Spinal cord (tissue), 10 donors: Measurements from ENCODE around the gene LRRC17. TPM values are rescaled to one million over a fixed set of nuclear protein-coding genes. Genes with fewer than 3 reads are reported as not detected.

Source experiments
- DNase-seq, 6 donors: peaks; one replicate each; pipeline versions ENCODE4 v3.0.0 to v3.0.0-alpha.2; 2013 to 2015; ENCODE audit warnings: low spot score in 6 of 6, low read depth in 4 of 6
- H3K27ac ChIP-seq: one replicate; pipeline ENCODE4 v1.5.1; 2013; ENCODE audit warnings: low read depth, low read length, control low read depth
- H3K27me3 ChIP-seq: one replicate; pipeline ENCODE4 v1.6.1; 2013; ENCODE audit warnings: low read length; ENCODE audit not compliant: control insufficient read depth, insufficient read depth
- H3K36me3 ChIP-seq: one replicate; pipeline ENCODE4 v1.6.1; 2013; ENCODE audit warnings: low read length; ENCODE audit not compliant: control insufficient read depth, insufficient read depth
- H3K4me1 ChIP-seq: one replicate; pipeline ENCODE4 v1.6.1; 2013; ENCODE audit warnings: low read length; ENCODE audit not compliant: control insufficient read depth, insufficient read depth
- H3K4me3 ChIP-seq: one replicate; pipeline ENCODE4 v1.5.1; 2013; ENCODE audit warnings: low read depth, low read length, control low read depth
- H3K9me3 ChIP-seq: one replicate; pipeline ENCODE4 v1.6.1; 2013; ENCODE audit warnings: low read length; ENCODE audit not compliant: control insufficient read depth, insufficient read depth
- WGBS: methylation state at CpG from one replicate; pipeline ENCODE4 v1.1.5; 2013; ENCODE audit warnings: missing lambda C conversion rate; ENCODE audit not compliant: insufficient coverage; 5-methylcytosine and 5-hydroxymethylcytosine counted together
- polyA plus RNA-seq, 2 donors: library from polyadenylated mRNA; unstranded; fragments of 120-200 nt; gene quantifications; one replicate each; pipeline ENCODE4 v1.2.1, GENCODE V29; 2013; ENCODE audit not compliant: insufficient read length in 2 of 2
- total RNA-seq, 2 donors: library from RNA; depleted of rRNA in 1 of 2; stranded (reverse); fragments of 120-200 nt in 1 of 2; fragments of >200 nt in 1 of 2; gene quantifications; one replicate each; pipeline versions ENCODE4 v1.2.3 to v1.2.4, GENCODE V29; 2013 to 2014
- donor health status: healthy.

LRRC17 gene
- total and polyA plus RNA-seq, 4 donors = 65.1 to 299 (median 88.6) TPM

DNA sequence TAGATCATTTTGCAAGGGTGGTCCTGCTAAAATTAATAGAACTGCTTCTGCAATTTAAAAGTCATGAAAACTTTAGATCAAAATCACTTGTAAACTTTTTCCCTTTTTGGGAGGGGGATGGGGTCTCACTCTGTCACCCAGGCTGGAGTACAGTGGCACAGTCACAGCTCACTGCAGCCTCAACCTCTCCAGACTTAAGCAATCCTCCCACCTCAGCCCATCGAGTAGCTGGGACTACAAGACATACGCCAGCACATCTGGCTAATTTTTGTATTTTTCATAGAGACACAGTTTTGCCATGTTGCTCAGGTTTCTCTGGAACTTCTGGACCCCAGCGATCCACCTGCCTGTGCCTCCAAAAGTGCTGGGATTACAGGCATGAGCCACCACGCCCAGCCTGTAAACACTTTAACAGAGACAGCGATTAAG is 79.7 kb downstream of the LRRC17 start:
- H3K9me3 ChIP-seq = no peaks in the 10 kb centered on the region
- H3K36me3 ChIP-seq = no peaks in the 10 kb centered on the region
- no peaks in the 10 kb centered on the region for H3K4me1 ChIP-seq
- 90% methylated on average over 2 of the region's 5 CpGs for whole genome bisulfite sequencing
- DNase-seq = no peak
- H3K4me3 ChIP-seq = no peak overlapping the region
- H3K27me3 ChIP-seq = no peaks in the 10 kb centered on the region
- H3K27ac ChIP-seq = no peak overlapping the region

DNA sequence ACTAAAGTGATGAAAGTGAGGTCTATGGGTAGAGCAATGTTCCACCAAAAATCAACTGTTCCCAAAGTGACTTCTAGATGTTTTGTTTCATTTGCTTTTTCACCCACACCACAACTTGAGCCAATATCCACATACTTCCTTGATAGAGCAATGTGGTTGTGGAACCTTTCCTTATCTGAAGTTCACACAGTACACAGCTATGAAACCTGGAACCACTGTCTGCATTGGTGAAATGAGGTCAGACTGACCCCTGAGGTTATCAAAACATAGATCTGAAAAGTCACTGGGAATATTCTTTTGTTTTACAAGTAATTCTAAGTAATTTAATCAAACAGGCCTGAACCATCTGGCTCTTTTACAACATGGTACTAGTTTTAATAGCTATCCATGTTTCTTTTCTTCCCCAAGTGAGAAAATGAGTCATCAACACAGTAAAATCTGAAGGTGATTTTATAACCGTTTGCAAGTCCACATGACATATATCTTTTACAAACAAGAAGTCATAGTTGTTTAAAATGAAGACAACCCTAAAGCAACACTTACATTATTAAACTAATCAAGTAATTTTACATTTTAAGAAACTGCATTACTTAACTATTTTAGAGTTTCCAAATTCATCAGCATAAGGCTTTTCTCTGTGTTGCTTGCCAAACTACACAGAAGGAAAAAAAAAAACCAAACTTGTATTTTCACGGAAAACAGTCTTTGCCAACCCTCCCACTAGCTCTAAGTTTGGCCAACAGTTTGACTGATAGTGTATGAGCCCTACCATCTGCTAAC is 80.3 kb downstream of the LRRC17 start:
- no peaks in the 10 kb centered on the region for H3K36me3 ChIP-seq
- H3K27ac ChIP-seq = peak overlapping the region; percentile 4
- no peaks in the 10 kb centered on the region for H3K4me1 ChIP-seq
- H3K9me3 ChIP-seq = no peaks in the 10 kb centered on the region
- no peaks in the 10 kb centered on the region for H3K27me3 ChIP-seq
- peak in 2 of 6 donors; percentile 5 to 94 for DNase-seq
- WGBS = no CpG with 5 or more reads among the region's 2 CpGs
- no peak overlapping the region for H3K4me3 ChIP-seq

DNA sequence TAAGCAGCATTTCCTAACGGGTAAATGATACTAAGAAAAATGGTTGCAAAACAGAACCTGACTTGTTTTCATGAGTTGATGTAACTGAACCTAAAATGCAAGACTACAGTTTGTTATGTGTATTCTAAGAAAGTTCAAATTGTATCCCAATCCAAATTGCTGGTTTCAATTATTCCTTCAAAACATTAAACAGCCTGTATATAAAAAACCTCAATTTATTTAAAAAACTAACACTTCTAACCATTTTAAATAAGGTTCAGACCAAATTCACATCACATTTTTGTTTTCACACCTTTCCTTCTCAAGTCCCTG is 80.9 kb downstream of the LRRC17 start:
- WGBS = no CpG with 5 or more reads among the region's 1 CpG
- Histone ChIP-seq H3K27me3 (no peaks in the 10 kb centered on the region), H3K36me3 (no peaks in the 10 kb centered on the region), H3K9me3 (no peaks in the 10 kb centered on the region), H3K4me1 (no peaks in the 10 kb centered on the region), H3K27ac (no peak overlapping the region), H3K4me3 (no peak overlapping the region)
- DNase-seq = no peak

DNA sequence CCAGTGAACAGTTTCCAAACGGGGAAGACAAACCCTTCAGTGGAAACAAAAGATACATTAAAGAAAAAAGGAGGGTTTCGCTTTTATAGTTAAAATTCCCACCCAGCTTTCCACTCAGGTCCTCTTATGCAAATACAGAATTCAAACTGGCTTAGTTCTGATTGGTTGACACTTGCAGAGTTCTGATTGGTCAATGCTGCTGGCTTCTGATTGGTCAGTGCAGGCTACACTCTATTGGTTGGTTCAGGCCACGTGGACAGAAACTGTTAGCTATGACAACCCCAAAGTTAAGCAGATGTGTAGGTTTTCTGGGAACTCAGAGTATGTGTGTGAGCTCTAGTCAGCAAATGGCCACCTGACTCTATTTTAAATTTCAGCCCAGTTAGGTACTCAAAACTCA is 81.8 kb downstream of the LRRC17 start:
- 88% methylated on average over 1 of the region's 3 CpGs for WGBS
- Histone ChIP-seq H3K27me3 (no peaks in the 10 kb centered on the region), H3K9me3 (no peaks in the 10 kb centered on the region), H3K4me3 (no peak overlapping the region), H3K36me3 (no peaks in the 10 kb centered on the region), H3K27ac (no peak overlapping the region), H3K4me1 (no peaks in the 10 kb centered on the region)
- DNase-seq = no peak

Other genes starting within 250 kb of the LRRC17 start
- 1 to 10 TPM; 4.1 to 6.0 TPM for gene POLR2J2, start 241.3 kb upstream of the LRRC17 start, total RNA-seq
- gene POLR2J2, start 241.3 kb upstream of the LRRC17 start, polyA plus RNA-seq = 10 to 100 TPM in 1 of 2 donors, 1 to 10 TPM in 1; 2.2 to 11.5 TPM
- gene FAM185A, start 164.0 kb upstream of the LRRC17 start, total RNA-seq = 10 to 100 TPM; 14.4 to 14.8 TPM
- 10 to 100 TPM in 1 of 2 donors, 1 to 10 TPM in 1; 9.5 to 11.6 TPM for gene FAM185A, start 164.0 kb upstream of the LRRC17 start, polyA plus RNA-seq
- gene FBXL13, start 161.8 kb downstream of the LRRC17 start, total RNA-seq = 1 to 10 TPM; 7.2 to 8.9 TPM
- gene FBXL13, start 161.8 kb downstream of the LRRC17 start, polyA plus RNA-seq = 1 to 10 TPM; 2.2 to 2.8 TPM
- gene ARMC10, start 162.1 kb downstream of the LRRC17 start, total RNA-seq = 10 to 100 TPM; 42.2 to 46.5 TPM
- gene ARMC10, start 162.1 kb downstream of the LRRC17 start, polyA plus RNA-seq = 10 to 100 TPM; 45.7 to 52.7 TPM
- 10 to 100 TPM; 28.7 to 46.7 TPM for gene NAPEPLD, start 236.1 kb downstream of the LRRC17 start, total RNA-seq
- gene NAPEPLD, start 236.1 kb downstream of the LRRC17 start, polyA plus RNA-seq = 10 to 100 TPM; 26.1 to 31.5 TPM